Peyer's patch (tissue), 4 donors: Measurements from ENCODE around the gene RPL19. TPM values are rescaled to one million over a fixed set of nuclear protein-coding genes. Genes with fewer than 3 reads are reported as not detected.
"Not testable (repeated sequence)": the region's sequence is repeated elsewhere in the genome, so short reads cannot be mapped to it uniquely, and the experiment has no call there.

Experiments
- DNase-seq, 3 donors: peaks; one replicate each; pipeline ENCODE4 v3.0.0-alpha.2; 2017 to 2019
- H3K27ac ChIP-seq, 4 donors: fragments of 200-600 bp; sonication (generic); one replicate each; pipeline ENCODE4 v1.5.1; 2016 to 2019
- H3K27me3 ChIP-seq, 2 donors: fragments of 200-600 bp; sonication (generic); one replicate each; pipeline ENCODE4 v1.5.1; 2019
- H3K36me3 ChIP-seq, 3 donors: fragments of 200-600 bp; sonication (generic); one replicate each; pipeline ENCODE4 v1.5.1; 2016 to 2019
- H3K4me1 ChIP-seq, 4 donors: fragments of 200-600 bp; sonication (generic); one replicate each; pipeline ENCODE4 v1.5.1; 2016 to 2019
- H3K4me3 ChIP-seq, 4 donors: fragments of 200-600 bp; sonication (generic); 1 replicate in 3 of 4; 2 replicates in 1 of 4; pipeline ENCODE4 v1.5.1; 2016 to 2019; ENCODE audit warnings: mild to moderate bottlenecking in 1 of 4
- H3K9me3 ChIP-seq, 4 donors: fragments of 200-600 bp; sonication (generic); one replicate each; pipeline ENCODE4 v1.5.1; 2016 to 2019; ENCODE audit warnings: mild to moderate bottlenecking in 1 of 4
- POLR2A ChIP-seq, 2 donors: fragments of 450-650 bp; IDR thresholded peaks; one replicate each; pipeline ENCODE4 v1.5.1; 2017; ENCODE audit warnings: antibody characterized with exemption in 2 of 2, mild to moderate bottlenecking in 2 of 2, moderate library complexity in 2 of 2
- total RNA-seq, 4 donors: library from RNA; depleted of rRNA; stranded (reverse); fragments of >200 nt; gene quantifications; one replicate each; pipeline ENCODE4 v1.1.0, GENCODE V29; 2016
- TF ChIP-seq, protein P1 (sequence below), 6 experiments: fragments of 450-650 bp in 4 of 6; fragments of 200-600 bp in 2 of 6; sonication (generic) in 1 of 6; IDR thresholded peaks; one replicate each; pipeline ENCODE4 v1.5.1; 2017 to 2019; ENCODE audit warnings: antibody characterized with exemption in 6 of 6, mild to moderate bottlenecking in 3 of 6, moderate library complexity in 1 of 6

Gene RPL19
- total RNA-seq, 4 donors from 2014 or later = 932 to 2,029 (median 1,420) TPM

DNA sequence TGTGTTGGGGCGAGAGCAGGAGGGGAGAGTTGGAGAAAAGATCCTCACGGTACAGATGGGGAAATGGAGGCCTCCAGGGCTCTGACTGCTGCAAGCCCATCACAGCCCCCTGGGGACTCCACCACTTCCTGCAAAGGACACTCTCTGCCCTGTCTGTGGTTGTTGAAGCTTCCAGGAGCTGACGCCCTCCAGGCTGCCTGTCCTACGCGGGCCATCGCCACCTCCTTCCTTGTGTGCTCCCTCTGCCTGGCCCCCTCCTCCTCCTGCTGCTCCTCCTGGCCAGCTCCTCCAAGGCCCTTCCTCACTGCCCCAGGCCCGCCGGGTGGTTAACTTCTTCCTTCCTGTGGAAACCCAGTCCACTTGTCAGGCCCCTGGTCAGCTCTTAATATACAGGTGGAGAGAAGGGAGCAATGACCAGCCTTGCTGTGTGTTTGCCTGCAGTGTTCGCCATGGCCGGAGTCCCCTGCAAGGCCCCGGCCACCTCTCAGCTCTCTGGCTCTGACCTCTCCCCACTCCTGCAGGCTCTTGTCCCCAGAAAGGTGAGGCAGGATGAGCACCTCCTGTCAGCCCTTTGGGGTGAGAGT lies 44.0 kb downstream of the RPL19 start:
- peak in 2 of 3 donors; percentile 60 to 69 for DNase-seq
- no peak for TF ChIP-seq POLR2A (IDR thresholded peaks at IDR 0.05)
- TF ChIP-seq, protein P1, sequence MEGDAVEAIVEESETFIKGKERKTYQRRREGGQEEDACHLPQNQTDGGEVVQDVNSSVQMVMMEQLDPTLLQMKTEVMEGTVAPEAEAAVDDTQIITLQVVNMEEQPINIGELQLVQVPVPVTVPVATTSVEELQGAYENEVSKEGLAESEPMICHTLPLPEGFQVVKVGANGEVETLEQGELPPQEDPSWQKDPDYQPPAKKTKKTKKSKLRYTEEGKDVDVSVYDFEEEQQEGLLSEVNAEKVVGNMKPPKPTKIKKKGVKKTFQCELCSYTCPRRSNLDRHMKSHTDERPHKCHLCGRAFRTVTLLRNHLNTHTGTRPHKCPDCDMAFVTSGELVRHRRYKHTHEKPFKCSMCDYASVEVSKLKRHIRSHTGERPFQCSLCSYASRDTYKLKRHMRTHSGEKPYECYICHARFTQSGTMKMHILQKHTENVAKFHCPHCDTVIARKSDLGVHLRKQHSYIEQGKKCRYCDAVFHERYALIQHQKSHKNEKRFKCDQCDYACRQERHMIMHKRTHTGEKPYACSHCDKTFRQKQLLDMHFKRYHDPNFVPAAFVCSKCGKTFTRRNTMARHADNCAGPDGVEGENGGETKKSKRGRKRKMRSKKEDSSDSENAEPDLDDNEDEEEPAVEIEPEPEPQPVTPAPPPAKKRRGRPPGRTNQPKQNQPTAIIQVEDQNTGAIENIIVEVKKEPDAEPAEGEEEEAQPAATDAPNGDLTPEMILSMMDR (IDR thresholded peaks at IDR 0.05) = no peak
- no peak overlapping the region for H3K27ac ChIP-seq
- H3K4me3 ChIP-seq = no peak overlapping the region
- no peaks in the 10 kb centered on the region for H3K9me3 ChIP-seq
- H3K27me3 ChIP-seq = no peaks in the 10 kb centered on the region
- H3K36me3 ChIP-seq = no peaks in the 10 kb centered on the region
- peaks cover 0 to 7% (median 3%) of the 10 kb centered on the region in 4 donors for H3K4me1 ChIP-seq

DNA sequence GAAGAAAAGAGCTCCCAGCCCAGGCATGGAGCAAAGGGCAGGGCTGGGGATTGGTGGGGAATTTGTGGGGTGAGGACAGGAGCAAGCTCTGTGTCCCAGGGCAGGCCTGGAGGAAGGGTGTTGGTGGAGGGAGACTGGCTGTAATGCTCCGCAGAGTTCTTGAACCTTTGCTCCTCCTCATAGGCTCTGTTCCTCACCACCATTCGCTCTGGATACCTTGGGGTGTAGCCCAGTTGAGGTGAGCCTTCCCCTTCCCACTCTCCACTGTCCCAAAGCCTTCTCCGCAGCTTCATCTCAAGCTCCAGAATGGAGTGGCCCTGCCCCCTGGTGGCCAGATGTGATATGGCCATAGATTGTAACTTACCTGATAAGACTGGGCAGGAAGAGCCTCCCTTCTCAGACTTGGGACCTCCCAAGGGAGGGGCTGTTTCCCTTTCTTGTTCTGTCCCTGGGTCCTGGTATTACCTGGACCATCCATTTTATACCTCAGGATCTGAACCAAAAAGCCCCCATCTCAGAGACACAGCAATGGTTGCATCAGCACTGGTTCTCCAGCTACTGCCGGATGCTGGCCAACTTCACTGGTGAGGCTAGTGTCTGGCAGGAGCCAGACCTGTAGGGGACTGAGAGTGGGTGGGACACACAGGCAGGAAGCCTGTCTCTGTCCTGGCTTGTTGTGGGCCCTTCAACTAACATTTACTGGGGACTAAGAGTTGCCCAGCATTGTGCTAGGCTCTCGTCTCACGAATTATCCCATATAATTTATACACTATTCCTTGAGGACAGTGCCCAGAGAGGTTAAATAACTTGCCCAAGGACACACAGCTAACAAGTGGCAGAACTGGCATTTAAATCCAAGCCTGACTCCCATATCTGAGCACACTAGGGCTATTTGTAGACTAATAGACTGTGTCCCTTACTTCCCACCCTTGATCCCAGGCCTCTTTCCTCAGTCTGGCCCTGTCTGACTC lies 44.8 kb downstream of the RPL19 start:
- DNase-seq = peak; percentile 85 to 96 (median 92)
- Histone ChIP-seq H3K36me3 (no peaks in the 10 kb centered on the region), H3K4me3 (no peak overlapping the region), H3K9me3 (no peaks in the 10 kb centered on the region), H3K4me1 (peaks cover 0 to 7% (median 3%) of the 10 kb centered on the region in 4 donors), H3K27me3 (no peaks in the 10 kb centered on the region), H3K27ac (no peak overlapping the region)
- TF ChIP-seq, protein P1 (IDR thresholded peaks at IDR 0.05) = peak; percentile 88 to 94 (median 92)
- TF ChIP-seq POLR2A (IDR thresholded peaks at IDR 0.05) = no peak

DNA sequence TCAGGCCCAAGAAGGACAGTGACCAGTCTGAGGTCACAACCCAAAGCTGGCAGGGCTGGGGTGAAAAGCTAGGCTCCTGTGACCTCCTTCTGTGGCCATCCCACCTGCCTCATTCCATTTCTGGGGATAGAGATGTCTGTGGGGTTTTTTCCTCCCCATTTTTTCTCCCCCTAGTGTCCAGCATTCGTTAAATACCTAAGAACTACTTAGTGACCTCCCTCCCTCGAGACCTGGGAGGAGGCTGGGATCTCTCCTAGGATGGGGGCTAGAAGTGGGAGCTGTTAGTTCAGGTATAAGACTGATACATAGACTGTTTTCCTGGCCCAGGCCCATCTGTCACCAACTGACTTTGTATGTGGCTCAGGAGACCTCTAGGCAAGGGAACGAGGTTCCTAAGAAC lies 46.2 kb downstream of the RPL19 start:
- no peak for TF ChIP-seq POLR2A (IDR thresholded peaks at IDR 0.05)
- TF ChIP-seq, protein P1 (IDR thresholded peaks at IDR 0.05) = peak in 1 of 6 experiments; percentile 8
- peaks cover 0 to under 1% (median 0%) of the 10 kb centered on the region in 3 donors for H3K36me3 ChIP-seq
- no peak for DNase-seq
- no peak overlapping the region for H3K27ac ChIP-seq
- peaks cover 0 to 7% (median 3%) of the 10 kb centered on the region in 4 donors for H3K4me1 ChIP-seq
- no peaks in the 10 kb centered on the region for H3K27me3 ChIP-seq
- H3K4me3 ChIP-seq = no peak overlapping the region
- no peaks in the 10 kb centered on the region for H3K9me3 ChIP-seq

DNA sequence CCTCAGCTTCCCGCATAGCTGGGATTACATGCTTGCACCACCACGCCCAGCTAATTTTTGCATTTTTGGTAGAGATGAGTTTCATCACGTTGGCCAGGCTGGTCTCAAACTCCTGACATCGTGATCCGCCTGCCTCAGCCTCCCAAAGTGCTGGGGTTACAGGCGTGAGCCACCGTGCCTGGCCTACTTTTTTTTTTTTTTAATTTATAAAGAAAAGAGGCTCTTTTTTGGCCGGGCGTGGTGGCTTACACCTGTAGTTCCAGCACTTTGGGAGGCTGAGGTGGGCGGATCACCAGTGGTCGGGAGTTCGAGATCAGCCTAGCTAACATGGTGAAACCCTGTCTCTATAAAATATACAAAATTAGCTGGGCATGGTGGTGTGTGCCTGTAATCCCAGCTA lies 50.0 kb downstream of the RPL19 start:
- not testable (repeated sequence) for H3K27ac ChIP-seq, H3K9me3 ChIP-seq, H3K27me3 ChIP-seq, H3K4me1 ChIP-seq, H3K4me3 ChIP-seq, DNase-seq
- peaks cover 0 to 35% (median 0%) of the 10 kb centered on the region in 3 donors for H3K36me3 ChIP-seq

DNA sequence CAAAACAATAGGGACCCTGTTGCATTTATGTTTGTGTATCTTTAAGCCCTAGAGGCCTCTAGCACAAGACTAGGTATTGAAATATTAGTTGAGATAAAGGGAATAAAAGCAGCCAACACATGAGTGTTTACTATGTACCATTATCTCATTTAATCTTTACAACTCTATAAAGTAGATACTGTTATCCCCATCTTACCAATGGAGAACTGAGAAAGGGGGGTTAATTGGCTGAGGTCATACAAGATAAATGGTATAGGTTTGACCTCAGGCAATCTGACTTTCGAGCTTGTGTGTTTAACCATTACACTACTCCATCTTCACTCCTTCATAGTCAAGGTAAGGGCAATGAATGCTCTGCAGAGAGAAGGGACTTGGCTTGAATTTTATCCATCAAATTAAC lies 51.9 kb downstream of the RPL19 start:
- H3K36me3 ChIP-seq = peaks cover 0 to 35% (median 0%) of the 10 kb centered on the region in 3 donors
- no peak for DNase-seq
- TF ChIP-seq POLR2A (IDR thresholded peaks at IDR 0.05) = no peak
- TF ChIP-seq, protein P1 (IDR thresholded peaks at IDR 0.05) = no peak
- no peaks in the 10 kb centered on the region for H3K9me3 ChIP-seq
- H3K4me3 ChIP-seq = no peak overlapping the region
- H3K4me1 ChIP-seq = no peaks in the 10 kb centered on the region
- H3K27ac ChIP-seq = no peak overlapping the region
- no peaks in the 10 kb centered on the region for H3K27me3 ChIP-seq
